ENCODE data around the gene S100A8. TPM values are rescaled to one million over a fixed set of nuclear protein-coding genes. Genes with fewer than 3 reads are reported as not detected.

Gene S100A8
- total and polyA plus RNA-seq, 4 donors: 38.4 to 99.3 (median 41.9) TPM

GRCh38 chr1:153401461-153401860 is 10.6 kb upstream of the S100A8 start:
- TF ChIP-seq FOXA2 (IDR thresholded peaks at IDR 0.05): no peak
- TF ChIP-seq YY1 (IDR thresholded peaks at IDR 0.05): no peak
- TF ChIP-seq, protein P1, sequence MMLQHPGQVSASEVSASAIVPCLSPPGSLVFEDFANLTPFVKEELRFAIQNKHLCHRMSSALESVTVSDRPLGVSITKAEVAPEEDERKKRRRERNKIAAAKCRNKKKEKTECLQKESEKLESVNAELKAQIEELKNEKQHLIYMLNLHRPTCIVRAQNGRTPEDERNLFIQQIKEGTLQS (IDR thresholded peaks at IDR 0.05): no peak
- TF ChIP-seq REST (IDR thresholded peaks at IDR 0.05): no peak
- no peak for TF ChIP-seq FOXA1 (IDR thresholded peaks at IDR 0.05)
- no peak for TF ChIP-seq HNF4A (conservative IDR thresholded peaks at IDR 0.05)
- TF ChIP-seq RAD21 (IDR thresholded peaks at IDR 0.05): no peak
- TF ChIP-seq, protein P2, sequence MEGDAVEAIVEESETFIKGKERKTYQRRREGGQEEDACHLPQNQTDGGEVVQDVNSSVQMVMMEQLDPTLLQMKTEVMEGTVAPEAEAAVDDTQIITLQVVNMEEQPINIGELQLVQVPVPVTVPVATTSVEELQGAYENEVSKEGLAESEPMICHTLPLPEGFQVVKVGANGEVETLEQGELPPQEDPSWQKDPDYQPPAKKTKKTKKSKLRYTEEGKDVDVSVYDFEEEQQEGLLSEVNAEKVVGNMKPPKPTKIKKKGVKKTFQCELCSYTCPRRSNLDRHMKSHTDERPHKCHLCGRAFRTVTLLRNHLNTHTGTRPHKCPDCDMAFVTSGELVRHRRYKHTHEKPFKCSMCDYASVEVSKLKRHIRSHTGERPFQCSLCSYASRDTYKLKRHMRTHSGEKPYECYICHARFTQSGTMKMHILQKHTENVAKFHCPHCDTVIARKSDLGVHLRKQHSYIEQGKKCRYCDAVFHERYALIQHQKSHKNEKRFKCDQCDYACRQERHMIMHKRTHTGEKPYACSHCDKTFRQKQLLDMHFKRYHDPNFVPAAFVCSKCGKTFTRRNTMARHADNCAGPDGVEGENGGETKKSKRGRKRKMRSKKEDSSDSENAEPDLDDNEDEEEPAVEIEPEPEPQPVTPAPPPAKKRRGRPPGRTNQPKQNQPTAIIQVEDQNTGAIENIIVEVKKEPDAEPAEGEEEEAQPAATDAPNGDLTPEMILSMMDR (IDR thresholded peaks at IDR 0.05; ENCODE audit: low read depth, low read length, missing input control): no peak
- TF ChIP-seq TAF1 (conservative IDR thresholded peaks at IDR 0.05): no peak
- TF ChIP-seq MAX (IDR thresholded peaks at IDR 0.05): no peak
- Histone ChIP-seq H3K9me3 (ENCODE audit: control insufficient read depth in 4 of 4, low read length in 3 of 4) (no peaks in the 10 kb centered on the region), H3K27ac (ENCODE audit: low read depth in 1 of 2, low read length in 2 of 2) (no peak overlapping the region), H3K9ac (ENCODE audit: low read depth in 1 of 2, low read length in 2 of 2) (no peak overlapping the region), H3K36me3 (ENCODE audit: control insufficient read depth in 4 of 4, insufficient read depth in 3 of 4, low read depth in 1 of 4, low read length in 3 of 4) (no peaks in the 10 kb centered on the region), H3K4me1 (ENCODE audit: control insufficient read depth in 4 of 4, insufficient read depth in 4 of 4, low read length in 3 of 4) (no peaks in the 10 kb centered on the region), H3K27me3 (ENCODE audit: control insufficient read depth in 4 of 4, insufficient read depth in 4 of 4, low read length in 3 of 4) (no peaks in the 10 kb centered on the region), H3K4me3 (ENCODE audit: low read depth in 1 of 3, low read length in 3 of 3) (no peak overlapping the region)
- no peak for DNase-seq (ENCODE audit: low spot score)
- WGBS: 81% methylated on average over 9 of the region's 9 CpGs

DNA sequence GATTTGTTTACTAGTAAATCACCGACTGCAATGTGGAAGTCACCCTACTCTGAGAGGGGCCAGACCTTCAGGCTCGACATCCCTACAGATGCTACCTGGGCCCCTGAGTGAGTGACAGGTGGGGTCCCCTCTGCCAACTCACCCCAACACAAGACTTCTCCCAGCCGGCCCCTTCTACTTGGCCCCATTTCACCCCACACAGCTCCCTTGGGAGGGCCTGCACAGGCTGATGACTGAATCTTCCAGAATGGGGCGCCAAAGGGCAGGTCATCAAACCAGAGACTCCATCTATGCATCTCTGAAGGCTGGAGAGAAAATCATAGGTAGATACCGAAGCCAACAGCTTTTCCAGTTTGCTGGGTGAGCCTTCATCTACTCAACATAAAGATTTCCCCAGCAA is 9.4 kb upstream of the S100A8 start:
- H3K36me3 ChIP-seq (ENCODE audit: control insufficient read depth in 4 of 4, insufficient read depth in 3 of 4, low read depth in 1 of 4, low read length in 3 of 4): no peaks in the 10 kb centered on the region
- DNase-seq (ENCODE audit: low spot score): peak; percentile 30
- TF ChIP-seq ZBTB33 (IDR thresholded peaks at IDR 0.05): no peak
- no peak for TF ChIP-seq REST (IDR thresholded peaks at IDR 0.05)
- TF ChIP-seq RXRA (IDR thresholded peaks at IDR 0.05): no peak
- TF ChIP-seq FOXA2 (IDR thresholded peaks at IDR 0.05): no peak
- no peak for TF ChIP-seq HNF4A (conservative IDR thresholded peaks at IDR 0.05)
- no peak for TF ChIP-seq TAF1 (conservative IDR thresholded peaks at IDR 0.05)
- no peak for TF ChIP-seq GABPA (IDR thresholded peaks at IDR 0.05 in 1 of 2, conservative IDR thresholded peaks at IDR 0.05 in 1 of 2)
- TF ChIP-seq EGR1 (IDR thresholded peaks at IDR 0.05; ENCODE audit: low read depth in 2 of 2): no peak
- TF ChIP-seq RAD21 (IDR thresholded peaks at IDR 0.05): no peak
- TF ChIP-seq, protein P2 (IDR thresholded peaks at IDR 0.05; ENCODE audit: low read depth, low read length, missing input control): no peak
- no peak for TF ChIP-seq FOXA1 (IDR thresholded peaks at IDR 0.05)
- TF ChIP-seq YY1 (IDR thresholded peaks at IDR 0.05): no peak
- no peak for TF ChIP-seq NR2F2 (IDR thresholded peaks at IDR 0.05)
- TF ChIP-seq SP1 (IDR thresholded peaks at IDR 0.05): no peak
- no peak for TF ChIP-seq MAX (IDR thresholded peaks at IDR 0.05)
- TF ChIP-seq JUND (IDR thresholded peaks at IDR 0.05): no peak
- H3K27ac ChIP-seq (ENCODE audit: low read depth in 1 of 2, low read length in 2 of 2): no peak overlapping the region
- H3K4me3 ChIP-seq (ENCODE audit: low read depth in 1 of 3, low read length in 3 of 3): no peak overlapping the region
- H3K9me3 ChIP-seq (ENCODE audit: control insufficient read depth in 4 of 4, low read length in 3 of 4): no peaks in the 10 kb centered on the region
- no peaks in the 10 kb centered on the region for H3K4me1 ChIP-seq (ENCODE audit: control insufficient read depth in 4 of 4, insufficient read depth in 4 of 4, low read length in 3 of 4)
- no peak overlapping the region for H3K9ac ChIP-seq (ENCODE audit: low read depth in 1 of 2, low read length in 2 of 2)
- no peaks in the 10 kb centered on the region for H3K27me3 ChIP-seq (ENCODE audit: control insufficient read depth in 4 of 4, insufficient read depth in 4 of 4, low read length in 3 of 4)
- WGBS: 65% methylated on average over 5 of the region's 5 CpGs

Measured in liver (tissue), 9 donors.